Astrocyte of the spinal cord (primary cell): ENCODE data around the gene SCT.

ENCODE experiments used
- DNase-seq: peaks from one replicate; pipeline ENCODE4 v3.0.0; 2011; ENCODE audit warnings: low read depth, low spot score
- H3K4me3 ChIP-seq: 2 replicates; pipeline ENCODE4 v1.5.1; 2011; ENCODE audit warnings: low read depth, mild to moderate bottlenecking, low read length, moderate library complexity
- in situ Hi-C: cut with HindIII; loops from 2 replicates; pipeline ENCODE4 v1.10.0; 2017; ENCODE audit warnings: low sequenced_read_pairs
- TF ChIP-seq, protein P1 (sequence below): IDR thresholded peaks from 2 replicates; pipeline ENCODE4 v1.5.1; 2012; ENCODE audit warnings: low read depth, mild to moderate bottlenecking, low read length, inconsistent platforms

Gene SCT

DNA sequence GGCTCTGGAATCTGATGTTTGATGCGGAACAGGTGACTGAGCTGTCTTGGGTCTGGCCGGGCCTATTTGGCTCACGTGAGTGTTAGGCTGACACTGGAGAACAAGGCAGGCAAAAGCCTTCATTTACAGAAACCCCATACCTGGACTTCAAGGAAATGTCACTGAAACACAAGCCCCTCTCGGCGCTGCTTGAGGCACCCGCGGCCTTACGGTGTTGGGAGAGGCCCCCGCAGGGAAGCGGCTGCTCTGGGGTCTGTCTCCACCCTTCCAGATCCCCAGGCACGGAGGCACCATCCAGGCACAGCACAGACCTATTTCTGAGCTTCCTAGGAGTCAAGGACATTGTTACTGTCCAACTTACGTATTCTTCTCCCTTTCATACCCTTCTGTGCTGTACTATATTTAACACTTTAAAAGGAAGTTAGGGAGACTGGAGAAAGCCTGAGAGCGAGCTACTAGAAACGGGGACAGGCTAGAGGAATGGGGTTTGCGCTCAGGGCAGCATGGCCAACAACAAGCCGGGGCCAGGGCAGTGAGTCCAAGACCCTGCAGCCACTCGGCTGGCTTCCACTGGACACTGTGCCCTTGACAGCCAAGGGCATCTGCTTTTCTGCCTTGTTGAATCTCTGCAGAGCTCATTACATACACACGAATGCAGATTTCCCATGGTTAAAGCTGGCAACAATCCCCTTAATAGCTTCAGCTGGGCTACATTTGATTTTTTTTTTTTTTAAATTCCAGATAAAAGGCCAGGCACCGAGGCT, 33.9 kb upstream of the SCT start:
- DNase-seq: no peak
- in situ Hi-C loops: no loop called here
- TF ChIP-seq, protein P1, sequence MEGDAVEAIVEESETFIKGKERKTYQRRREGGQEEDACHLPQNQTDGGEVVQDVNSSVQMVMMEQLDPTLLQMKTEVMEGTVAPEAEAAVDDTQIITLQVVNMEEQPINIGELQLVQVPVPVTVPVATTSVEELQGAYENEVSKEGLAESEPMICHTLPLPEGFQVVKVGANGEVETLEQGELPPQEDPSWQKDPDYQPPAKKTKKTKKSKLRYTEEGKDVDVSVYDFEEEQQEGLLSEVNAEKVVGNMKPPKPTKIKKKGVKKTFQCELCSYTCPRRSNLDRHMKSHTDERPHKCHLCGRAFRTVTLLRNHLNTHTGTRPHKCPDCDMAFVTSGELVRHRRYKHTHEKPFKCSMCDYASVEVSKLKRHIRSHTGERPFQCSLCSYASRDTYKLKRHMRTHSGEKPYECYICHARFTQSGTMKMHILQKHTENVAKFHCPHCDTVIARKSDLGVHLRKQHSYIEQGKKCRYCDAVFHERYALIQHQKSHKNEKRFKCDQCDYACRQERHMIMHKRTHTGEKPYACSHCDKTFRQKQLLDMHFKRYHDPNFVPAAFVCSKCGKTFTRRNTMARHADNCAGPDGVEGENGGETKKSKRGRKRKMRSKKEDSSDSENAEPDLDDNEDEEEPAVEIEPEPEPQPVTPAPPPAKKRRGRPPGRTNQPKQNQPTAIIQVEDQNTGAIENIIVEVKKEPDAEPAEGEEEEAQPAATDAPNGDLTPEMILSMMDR: no peak
- H3K4me3 ChIP-seq: no peak overlapping the region

DNA sequence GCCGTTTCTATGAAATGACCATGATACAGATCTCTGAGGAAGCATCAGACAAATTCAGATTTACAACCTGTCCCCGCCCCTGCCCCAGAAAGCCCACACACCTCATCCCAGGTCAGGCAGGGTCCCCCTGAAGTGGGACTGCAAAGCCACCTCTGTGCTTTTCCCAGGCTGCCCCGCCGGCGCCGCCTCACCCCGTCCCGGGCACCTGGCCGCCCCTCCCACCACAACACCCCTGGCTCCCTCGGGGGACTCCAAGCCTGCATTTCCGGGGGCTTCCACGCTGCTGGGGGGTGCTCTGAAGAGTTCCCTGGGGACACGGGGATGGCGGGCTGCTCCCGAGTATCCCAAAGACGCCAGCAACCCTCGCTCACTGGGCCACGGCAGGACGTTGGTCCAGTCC, 33.3 kb upstream of the SCT start:
- in situ Hi-C loops: no loop called here
- TF ChIP-seq, protein P1: no peak
- DNase-seq: no peak
- no peak overlapping the region for H3K4me3 ChIP-seq

DNA sequence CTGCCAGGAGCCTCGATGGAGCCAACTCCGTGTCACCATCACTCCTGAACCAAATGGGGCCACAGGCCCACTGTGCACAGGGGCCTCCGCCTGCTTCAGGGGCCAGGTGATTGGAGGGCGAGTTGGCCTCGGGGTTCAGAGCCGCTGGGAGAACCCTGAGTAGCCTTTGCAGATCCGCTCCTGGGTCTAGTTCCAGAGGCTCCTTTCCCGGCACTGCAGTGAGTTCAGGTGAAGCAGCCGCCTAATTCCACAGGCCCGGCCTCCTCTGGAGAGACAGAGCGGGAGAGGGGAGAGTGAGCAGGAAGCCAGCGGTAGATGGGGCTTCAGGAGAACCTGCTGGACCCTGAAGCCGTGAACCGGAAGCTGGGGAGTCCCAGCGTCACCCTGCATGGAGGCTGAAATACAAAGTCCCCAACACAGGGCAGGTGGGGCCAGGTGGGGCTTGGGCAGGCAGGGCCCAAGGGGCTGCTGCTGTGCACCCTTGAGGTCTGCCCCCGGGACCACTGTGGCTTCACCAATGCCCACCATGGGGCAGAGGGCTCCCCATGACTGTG, 32.6 kb upstream of the SCT start:
- DNase-seq: no peak
- TF ChIP-seq, protein P1: no peak
- no peak overlapping the region for H3K4me3 ChIP-seq
- in situ Hi-C loops: no loop called here

DNA sequence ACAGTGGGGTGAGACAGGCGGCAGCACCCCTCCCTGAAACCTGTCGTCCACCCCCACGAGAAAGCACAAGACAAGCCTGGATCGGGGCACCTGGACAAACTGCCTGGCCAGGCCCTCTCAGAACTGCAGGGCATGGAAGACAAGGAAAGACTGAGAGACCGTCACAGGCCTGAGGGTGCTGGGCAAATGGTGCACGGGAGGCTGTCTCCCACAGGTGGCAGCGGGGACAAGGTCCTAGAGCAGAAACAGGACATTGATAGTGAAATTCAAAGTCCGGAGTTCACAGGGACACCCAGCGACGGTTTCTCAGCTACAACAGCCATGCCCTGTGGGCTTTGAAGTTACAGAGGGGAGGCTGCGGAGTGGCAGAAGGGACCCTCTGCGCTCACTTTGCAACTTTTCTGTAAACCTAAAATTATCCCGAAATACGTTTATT, 30.7 kb upstream of the SCT start:
- in situ Hi-C loops: no loop called here
- no peak overlapping the region for H3K4me3 ChIP-seq
- TF ChIP-seq, protein P1: no peak
- no peak for DNase-seq

DNA sequence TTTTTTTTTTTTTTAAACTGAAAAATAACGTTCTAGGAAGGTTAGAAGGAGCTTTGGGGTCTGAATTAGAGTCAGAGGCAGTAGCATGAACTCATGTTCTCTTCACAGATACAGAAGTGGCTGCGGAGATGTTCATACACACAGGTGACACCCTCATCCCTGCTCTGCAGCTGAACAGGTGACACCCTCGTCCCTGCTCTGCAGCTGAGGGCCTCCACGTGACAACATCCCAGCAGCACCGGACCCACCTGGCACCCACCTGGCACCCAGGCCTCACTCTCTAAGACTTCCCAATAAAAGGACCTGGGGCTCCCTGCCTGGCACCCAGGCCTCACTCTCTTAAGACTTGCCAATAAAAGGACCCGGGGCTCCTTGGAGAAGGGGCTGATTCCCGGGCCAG, 29.9 kb upstream of the SCT start:
- TF ChIP-seq, protein P1: no peak
- H3K4me3 ChIP-seq: no peak overlapping the region
- in situ Hi-C loops: no loop called here
- no peak for DNase-seq

DNA sequence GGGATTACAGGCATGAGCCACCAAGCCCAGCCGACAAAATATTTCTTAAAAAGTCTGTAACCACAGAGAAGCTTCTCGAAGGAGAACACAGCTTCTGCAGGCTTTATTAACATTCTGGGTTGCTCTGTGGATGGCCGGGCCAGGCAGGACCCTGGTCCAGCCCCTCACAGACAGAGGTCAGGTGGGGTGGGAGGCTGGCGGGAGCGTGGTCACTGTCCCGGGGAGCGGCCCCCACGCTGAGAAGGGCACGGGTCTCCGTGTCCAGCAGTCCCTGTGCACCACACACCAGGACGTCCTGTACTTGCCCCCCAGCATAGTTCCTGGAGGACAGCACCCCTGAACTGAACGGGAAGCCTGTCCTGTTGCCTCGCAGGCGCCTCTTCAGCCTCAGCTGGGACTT, 29.4 kb upstream of the SCT start:
- in situ Hi-C loops: no loop called here

More for the DNA sequence above, 29.4 kb upstream of the SCT start:
- TF ChIP-seq, protein P1: no peak
- no peak for DNase-seq
- no peak overlapping the region for H3K4me3 ChIP-seq
